Naive B cell (primary cell): ENCODE results near the gene F12. TPM values are rescaled to one million over a fixed set of nuclear protein-coding genes. Genes with fewer than 3 reads are reported as not detected.

Source experiments
- ATAC-seq, 2 donors: fragments of 150-1000 bp; cut with Tn5 transposase; 2 replicates each; pipeline ENCODE4 v1.10.0; 2021; ENCODE audit warnings: low read depth in 2 of 2, mild to moderate bottlenecking in 2 of 2, moderate library complexity in 2 of 2
- DNase-seq: peaks from one replicate; pipeline ENCODE4 v3.0.0; 2022
- H3K27ac Mint-ChIP-seq, 6 donors: one replicate each; pipeline ENCODE4 v1.8.0; 2020 to 2022; ENCODE audit warnings: mild to moderate bottlenecking in 6 of 6, mixed read lengths in 6 of 6, moderate library complexity in 5 of 6, inconsistent platforms in 2 of 6
- H3K27me3 Mint-ChIP-seq, 3 donors: one replicate each; pipeline ENCODE4 v1.8.0; 2021 to 2022; ENCODE audit warnings: mixed read lengths in 3 of 3, mild to moderate bottlenecking in 1 of 3
- H3K36me3 Mint-ChIP-seq, 2 donors: one replicate each; pipeline ENCODE4 v1.8.0; 2020 to 2022; ENCODE audit warnings: mixed read lengths in 2 of 2, inconsistent platforms in 1 of 2, mild to moderate bottlenecking in 1 of 2
- H3K4me1 Mint-ChIP-seq, 3 donors: one replicate each; pipeline ENCODE4 v1.8.0; 2020 to 2022; ENCODE audit warnings: mixed read lengths in 3 of 3, inconsistent platforms in 1 of 3, mild to moderate bottlenecking in 1 of 3, moderate library complexity in 1 of 3
- H3K4me3 Mint-ChIP-seq, 8 donors: one replicate each; pipeline ENCODE4 v1.8.0; 2020 to 2022; ENCODE audit warnings: mild to moderate bottlenecking in 8 of 8, mixed read lengths in 8 of 8, moderate library complexity in 8 of 8, inconsistent platforms in 2 of 8
- H3K9me3 Mint-ChIP-seq, 7 donors: one replicate each; pipeline ENCODE4 v1.8.0; 2020 to 2022; ENCODE audit warnings: mixed read lengths in 7 of 7, mild to moderate bottlenecking in 5 of 7, inconsistent platforms in 2 of 7, moderate library complexity in 1 of 7
- polyA plus RNA-seq, 6 donors: library from polyadenylated mRNA; unstranded; fragments of 300-500 nt; fragmentation: Illumina TruSeq; gene quantifications; one replicate each; pipeline ENCODE4 v1.2.3, GENCODE V29; 2021; ENCODE audit warnings: low read depth in 6 of 6

The F12 gene
- polyA plus RNA-seq, 6 donors from 2014 or later = 0.56 to 1.4 (median 0.57) TPM; not detected in 3

DNA sequence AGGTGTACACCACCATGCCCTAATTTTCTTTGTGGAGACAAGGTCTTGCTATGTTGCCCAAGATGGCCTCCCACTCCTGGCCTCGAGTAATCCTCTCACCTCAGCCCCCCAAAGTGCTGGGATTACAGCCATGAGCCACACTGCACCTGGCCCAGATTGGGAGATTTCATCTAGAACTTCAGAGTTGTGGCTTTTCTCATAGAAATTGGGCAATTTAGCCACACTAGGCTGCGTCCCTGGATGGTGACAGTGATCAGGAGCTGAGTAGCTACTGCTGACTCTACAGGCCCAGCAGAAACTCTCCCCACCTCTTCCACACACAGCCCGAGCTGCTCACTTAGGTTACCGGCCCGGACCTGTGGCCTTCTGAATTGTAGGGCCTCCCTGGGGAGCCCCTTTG, 16.6 kb downstream of the F12 start:
- H3K4me3 Mint-ChIP-seq = no peak overlapping the region
- H3K27me3 Mint-ChIP-seq = peaks cover 18 to 28% (median 21%) of the 10 kb centered on the region in 3 donors
- H3K27ac Mint-ChIP-seq = peak overlapping the region in 2 of 6 donors; percentile 9 to 94

DNA sequence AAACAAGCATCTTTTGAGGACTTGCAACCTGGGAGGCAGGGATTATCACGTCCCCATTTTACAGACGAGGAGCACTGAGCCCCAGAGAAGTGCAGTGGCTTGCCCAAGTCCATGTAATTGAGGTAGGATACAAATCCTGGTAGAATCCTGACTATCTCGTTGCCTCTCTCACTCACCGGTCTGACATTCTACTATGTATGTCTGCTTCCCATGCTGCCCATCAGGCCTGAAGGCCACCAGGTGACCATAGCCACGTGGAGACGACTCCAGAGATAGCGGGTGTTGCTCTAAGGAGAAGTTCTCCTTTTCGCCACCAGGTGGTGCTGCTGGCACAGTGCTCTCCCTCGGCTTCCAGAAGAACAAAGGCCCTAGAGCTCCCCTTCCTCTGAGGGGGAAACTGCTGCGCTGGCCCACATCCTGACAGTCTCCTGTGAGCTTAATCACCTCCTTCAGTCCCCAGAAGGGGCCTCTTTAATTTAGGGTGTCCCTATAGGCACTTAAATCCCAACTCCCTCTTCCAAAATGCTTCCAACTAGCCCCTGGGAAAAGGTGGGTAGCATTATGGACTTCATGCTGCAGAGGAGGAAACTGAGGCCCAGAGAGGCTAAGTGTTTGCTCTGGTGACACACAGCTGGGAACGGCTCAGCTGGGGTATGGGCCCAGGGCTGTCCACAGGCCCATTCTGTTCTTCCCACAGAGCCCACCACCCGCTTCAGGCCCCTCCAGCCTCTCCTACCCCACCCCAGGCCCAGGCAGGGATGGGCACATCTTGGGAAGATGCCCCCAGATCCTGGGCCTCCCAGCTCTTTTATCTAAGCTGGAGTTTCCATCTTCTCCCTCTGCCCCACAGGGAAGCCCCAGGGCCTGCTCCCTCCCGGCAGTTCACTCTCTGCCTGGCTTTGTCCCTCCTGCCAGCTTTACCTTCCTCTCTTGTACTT, 18.7 kb downstream of the F12 start:
- Mint-ChIP-seq H3K4me1 (peaks cover 12 to 27% (median 15%) of the 10 kb centered on the region in 3 donors), H3K36me3 (no peaks in the 10 kb centered on the region), H3K27me3 (peaks cover 9 to 21% (median 20%) of the 10 kb centered on the region in 3 donors), H3K9me3 (no peaks in the 10 kb centered on the region), H3K27ac (peak overlapping the region in 5 of 6 donors; percentile 58 to 95 (median 88)), H3K4me3 (peak overlapping the region in 1 of 8 donors; percentile 18)
- DNase-seq (peak; percentile 81), ATAC-seq (peak; percentile 89 to 92)

More for the DNA sequence above, 16.6 kb downstream of the F12 start:
- H3K36me3 Mint-ChIP-seq = no peaks in the 10 kb centered on the region
- H3K9me3 Mint-ChIP-seq = no peaks in the 10 kb centered on the region
- no peak for ATAC-seq
- peaks cover 12 to 27% (median 15%) of the 10 kb centered on the region in 3 donors for H3K4me1 Mint-ChIP-seq
- DNase-seq = no peak

DNA sequence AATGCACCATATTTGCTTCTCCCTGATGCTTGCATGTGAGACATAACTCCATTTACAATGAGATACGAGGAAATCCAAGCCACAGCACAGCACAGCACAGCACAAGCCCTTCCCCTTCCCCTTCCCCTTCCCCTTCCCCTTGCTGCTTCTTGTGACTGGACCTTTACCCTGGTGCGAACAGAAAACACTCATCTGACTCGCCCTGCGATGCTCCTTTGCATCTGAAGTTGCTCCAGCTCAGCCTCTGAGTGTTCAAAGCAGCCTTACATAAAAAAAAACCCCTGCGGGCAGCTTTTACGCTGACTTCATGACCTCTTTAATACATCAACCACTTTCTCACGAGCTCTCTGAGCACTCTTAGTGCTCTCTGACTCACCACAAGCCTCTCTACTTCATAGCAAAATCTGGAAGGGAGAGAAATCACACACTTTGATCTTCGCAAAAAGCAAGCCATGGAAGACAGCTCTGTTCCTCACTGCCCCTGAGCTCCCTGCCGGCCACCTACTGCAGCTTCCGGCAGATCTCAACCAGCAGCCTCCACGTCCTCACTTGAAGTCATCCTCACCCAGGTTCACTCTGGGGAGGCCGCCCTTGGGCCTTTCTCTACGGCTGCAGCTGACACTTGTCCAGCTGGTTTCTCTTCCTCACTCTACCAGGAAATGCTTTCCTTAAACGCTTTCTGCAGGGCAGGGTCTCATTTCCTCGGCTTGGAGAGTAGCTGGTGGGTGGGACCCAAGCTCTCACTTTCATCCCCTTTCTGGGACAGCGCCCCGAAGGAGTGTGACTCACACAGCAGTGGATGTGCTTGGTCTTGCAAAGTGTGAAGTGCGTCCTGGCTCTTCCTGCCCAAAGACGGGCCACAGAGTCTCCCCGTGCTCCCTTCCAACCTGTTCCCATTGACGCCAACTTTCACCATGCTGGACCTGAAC, 19.9 kb downstream of the F12 start:
- Mint-ChIP-seq H3K36me3 (no peaks in the 10 kb centered on the region), H3K9me3 (no peaks in the 10 kb centered on the region), H3K4me1 (peaks cover 12 to 27% (median 15%) of the 10 kb centered on the region in 3 donors), H3K4me3 (peak overlapping the region in 2 of 8 donors; percentile 72 to 75), H3K27ac (peak overlapping the region in 3 of 6 donors; percentile 78 to 95 (median 88)), H3K27me3 (peaks cover 17 to 29% (median 18%) of the 10 kb centered on the region in 3 donors)
- DNase-seq (no peak), ATAC-seq (no peak)

DNA sequence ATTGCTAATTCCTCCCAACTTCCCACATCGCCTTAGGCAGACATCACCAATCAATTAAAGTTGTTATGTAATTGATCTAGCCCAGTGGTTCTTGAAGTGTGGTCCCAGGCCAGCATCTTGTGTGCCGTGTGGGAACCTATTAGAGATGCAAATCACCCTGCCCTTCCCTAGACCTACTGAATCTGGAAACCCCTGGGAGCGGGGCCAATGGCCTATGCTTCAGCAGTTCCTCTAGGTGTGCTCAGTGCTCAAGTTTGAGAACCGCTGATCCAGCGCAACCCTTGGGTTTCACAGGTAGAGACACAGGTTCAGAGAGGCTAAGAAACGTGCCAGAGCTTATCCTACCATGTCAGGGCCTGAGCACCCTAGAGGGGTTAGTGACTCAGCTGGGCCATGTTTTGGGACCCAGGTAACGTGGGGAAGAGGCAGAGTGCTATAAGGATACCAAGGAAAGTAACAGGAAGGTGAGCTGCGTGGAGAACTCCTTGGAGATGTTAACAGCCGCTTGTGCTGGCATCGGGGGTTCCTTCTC, 20.8 kb downstream of the F12 start:
- Mint-ChIP-seq H3K4me3 (no peak overlapping the region), H3K36me3 (no peaks in the 10 kb centered on the region), H3K4me1 (peaks cover 12 to 27% (median 19%) of the 10 kb centered on the region in 3 donors), H3K27ac (peak overlapping the region in 1 of 6 donors; percentile 38), H3K9me3 (no peaks in the 10 kb centered on the region), H3K27me3 (peaks cover 17 to 35% (median 25%) of the 10 kb centered on the region in 3 donors)
- ATAC-seq = no peak
- no peak for DNase-seq

DNA sequence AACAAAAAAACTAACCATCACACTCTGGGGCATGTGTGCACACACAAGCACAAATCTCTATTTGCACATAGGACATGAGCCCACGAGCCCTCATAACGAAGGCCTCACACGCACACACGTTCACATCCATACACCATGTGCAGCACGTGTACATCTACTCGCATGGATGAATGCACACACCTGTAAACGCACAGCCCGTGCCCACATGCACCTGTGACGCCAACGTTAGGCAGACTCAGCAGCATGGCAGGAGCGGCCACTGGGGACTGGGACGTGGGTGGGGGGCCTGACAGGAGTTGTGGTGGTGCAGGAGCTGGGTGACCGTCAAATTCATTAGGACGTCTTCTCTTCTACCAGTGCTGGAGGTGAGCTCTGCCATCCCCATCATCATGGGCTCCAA, 22.0 kb downstream of the F12 start:
- no peak overlapping the region for H3K4me3 Mint-ChIP-seq
- DNase-seq (no peak), ATAC-seq (no peak)
- no peaks in the 10 kb centered on the region for H3K36me3 Mint-ChIP-seq
- peak overlapping the region in 1 of 6 donors; percentile 57 for H3K27ac Mint-ChIP-seq
- no peaks in the 10 kb centered on the region for H3K9me3 Mint-ChIP-seq
- H3K27me3 Mint-ChIP-seq = peaks cover 14 to 40% (median 32%) of the 10 kb centered on the region in 3 donors
- H3K4me1 Mint-ChIP-seq = peaks cover 8 to 23% (median 20%) of the 10 kb centered on the region in 3 donors

DNA sequence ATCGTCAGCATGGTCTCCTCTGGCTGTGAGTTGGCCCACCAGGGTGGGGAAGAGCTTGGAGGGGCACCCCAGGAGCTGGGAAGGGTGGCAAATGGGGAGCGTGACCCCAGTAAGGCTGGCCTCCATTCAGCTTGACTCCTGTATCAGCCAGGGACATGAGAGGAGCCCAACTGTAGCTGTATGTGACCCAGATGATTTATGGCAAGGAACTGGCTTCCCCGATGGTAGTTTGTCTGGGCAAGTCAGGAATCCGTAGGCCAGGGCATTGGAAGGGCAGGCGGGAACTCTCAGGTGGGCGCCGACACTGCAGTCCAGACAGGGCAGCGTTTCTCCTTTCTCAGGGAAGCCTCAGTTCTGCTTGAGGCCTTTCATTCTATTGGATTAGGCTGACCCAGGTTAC, 22.8 kb downstream of the F12 start:
- ATAC-seq (no peak), DNase-seq (no peak)
- H3K27ac Mint-ChIP-seq = no peak overlapping the region
- H3K27me3 Mint-ChIP-seq = peaks cover 15 to 43% (median 37%) of the 10 kb centered on the region in 3 donors
- H3K9me3 Mint-ChIP-seq = no peaks in the 10 kb centered on the region
- peaks cover 8 to 27% (median 23%) of the 10 kb centered on the region in 3 donors for H3K4me1 Mint-ChIP-seq
- H3K36me3 Mint-ChIP-seq = no peaks in the 10 kb centered on the region
- no peak overlapping the region for H3K4me3 Mint-ChIP-seq

DNA sequence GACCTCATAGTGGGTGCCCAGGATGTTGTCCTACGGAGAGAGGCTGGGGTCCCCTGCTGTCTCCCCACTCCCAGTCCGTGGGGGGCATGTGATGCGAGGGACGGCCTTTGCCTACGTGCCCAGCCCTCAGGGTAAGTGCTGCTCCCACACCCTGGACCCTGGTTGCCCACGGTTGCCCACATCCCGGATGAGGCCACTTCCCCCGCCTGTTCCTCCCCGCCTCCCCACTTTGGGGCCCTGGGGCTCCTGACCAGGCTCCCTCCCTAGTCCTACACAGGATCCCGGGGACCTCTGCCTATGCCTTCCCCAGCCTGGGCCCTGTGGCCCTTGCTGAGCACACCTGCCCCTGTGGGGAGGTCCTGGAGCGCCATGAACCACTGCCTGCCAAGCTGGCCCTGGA, 23.6 kb downstream of the F12 start:
- DNase-seq = no peak
- Mint-ChIP-seq H3K4me3 (no peak overlapping the region), H3K27ac (no peak overlapping the region)

DNA sequence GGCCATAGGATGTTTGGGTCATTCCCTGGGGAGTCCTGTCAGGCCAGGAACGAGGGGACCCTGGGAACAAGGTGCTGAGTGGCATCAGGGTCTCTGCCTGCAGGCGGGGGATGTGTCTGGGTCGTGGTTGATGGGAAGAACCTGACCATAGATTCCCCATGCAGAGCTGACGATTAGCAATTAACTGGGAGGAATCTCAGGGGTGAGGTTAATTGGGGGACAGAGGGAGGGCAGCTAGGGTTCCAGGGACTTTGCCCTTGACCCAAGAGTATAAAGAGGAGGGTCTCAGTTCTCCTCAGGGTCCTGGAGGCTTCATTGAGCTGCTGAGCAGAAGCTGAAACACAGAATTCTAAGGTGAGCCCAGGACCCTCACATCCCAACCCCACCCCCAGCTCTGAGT, 25.2 kb downstream of the F12 start, which contains the start of gene SLC34A1:
Gene SLC34A1, plus strand, starts transcription at position 301 of the 400 bp plus-strand sequence. CDS start 1,308 bp downstream, outside the sequence.
- Mint-ChIP-seq H3K27me3 (peaks cover 7 to 31% (median 29%) of the 10 kb centered on the region in 3 donors), H3K9me3 (no peaks in the 10 kb centered on the region), H3K36me3 (no peaks in the 10 kb centered on the region), H3K4me1 (peaks cover 3 to 13% (median 12%) of the 10 kb centered on the region in 3 donors), H3K4me3 (no peak within 1 kb of the TSS), H3K27ac (peak within 1 kb of the TSS in 1 of 6 donors; percentile 32)
- DNase-seq = no peak
- ATAC-seq = no peak

More for the DNA sequence above, 23.6 kb downstream of the F12 start:
- no peaks in the 10 kb centered on the region for H3K9me3 Mint-ChIP-seq
- no peak for ATAC-seq
- no peaks in the 10 kb centered on the region for H3K36me3 Mint-ChIP-seq
- H3K27me3 Mint-ChIP-seq = peaks cover 15 to 43% (median 36%) of the 10 kb centered on the region in 3 donors
- H3K4me1 Mint-ChIP-seq = peaks cover 4 to 27% (median 17%) of the 10 kb centered on the region in 3 donors

DNA sequence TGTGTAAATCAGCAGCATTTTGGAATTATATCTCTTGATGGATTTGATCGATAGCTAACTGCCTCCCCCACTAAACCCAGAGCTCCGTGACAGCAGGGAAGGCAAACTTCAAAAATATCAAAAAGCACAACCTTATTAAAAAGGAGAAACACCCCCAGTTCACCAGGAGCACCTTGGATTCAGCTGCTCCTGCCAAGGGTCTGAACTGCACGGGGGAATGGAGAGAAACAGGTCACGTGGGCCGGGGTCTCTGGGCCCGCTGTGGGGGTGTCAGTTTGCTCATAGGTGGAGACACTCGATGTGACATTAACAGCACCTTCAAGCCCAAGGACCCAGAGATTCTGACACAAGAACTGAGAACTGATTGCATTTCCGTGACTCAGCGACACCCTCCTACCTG, 26.2 kb downstream of the F12 start:
- Mint-ChIP-seq H3K4me1 (peaks cover 3 to 13% (median 7%) of the 10 kb centered on the region in 3 donors), H3K27ac (no peak overlapping the region), H3K36me3 (no peaks in the 10 kb centered on the region), H3K9me3 (no peaks in the 10 kb centered on the region), H3K4me3 (no peak overlapping the region), H3K27me3 (peaks cover 3 to 29% (median 24%) of the 10 kb centered on the region in 3 donors)
- DNase-seq (no peak), ATAC-seq (no peak)

DNA sequence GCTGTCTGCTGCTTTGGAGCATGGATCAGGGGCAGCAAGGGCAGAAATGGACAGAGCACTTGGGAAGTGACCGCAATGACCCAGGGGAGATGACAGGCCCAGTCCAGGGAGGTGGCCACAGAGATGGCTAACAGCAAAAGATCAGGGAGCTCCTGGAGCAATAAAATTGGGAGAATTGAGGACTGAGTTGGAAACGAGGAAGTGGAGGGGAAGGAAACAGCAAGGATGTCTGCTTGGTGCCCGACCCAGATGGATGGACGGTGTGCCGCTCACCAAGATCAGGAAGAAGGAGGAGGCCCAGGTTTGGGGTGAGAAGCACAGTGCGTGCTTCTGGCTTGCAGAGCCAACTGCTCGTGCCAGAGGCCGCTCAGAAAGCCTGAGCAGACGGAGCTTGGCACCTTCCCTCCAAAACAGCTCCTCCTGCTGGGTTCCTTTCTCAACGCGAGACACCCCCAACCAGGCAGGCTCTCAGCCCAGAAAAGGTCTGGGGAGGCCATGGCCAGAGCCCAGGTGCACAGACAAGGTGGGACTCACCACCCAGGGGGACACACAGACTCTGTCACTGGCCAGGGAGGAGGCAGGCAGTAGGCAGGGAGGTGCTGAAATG, 26.8 kb downstream of the F12 start:
- Mint-ChIP-seq H3K9me3 (no peaks in the 10 kb centered on the region), H3K27ac (peak overlapping the region in 1 of 6 donors; percentile 65)

DNA sequence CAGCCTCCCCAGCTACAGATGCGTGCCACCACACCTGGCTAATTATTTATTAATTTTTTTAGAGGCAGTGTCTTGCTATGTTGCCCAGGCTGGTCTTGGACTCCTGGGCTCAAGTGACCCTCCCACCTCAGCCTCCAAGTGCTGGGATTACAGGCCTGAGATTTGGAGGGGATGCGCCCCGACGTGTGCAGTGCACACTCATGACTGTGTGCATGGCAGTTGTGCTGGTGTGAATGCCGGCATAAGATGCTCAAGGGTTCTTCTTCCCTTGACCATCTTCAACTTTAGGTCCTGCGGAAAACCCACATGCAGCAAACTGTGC, 28.6 kb downstream of the F12 start:
- H3K27me3 Mint-ChIP-seq = peaks cover 3 to 29% (median 24%) of the 10 kb centered on the region in 3 donors
- H3K4me1 Mint-ChIP-seq = peaks cover 3 to 13% (median 7%) of the 10 kb centered on the region in 3 donors
- no peaks in the 10 kb centered on the region for H3K9me3 Mint-ChIP-seq

More for the DNA sequence above, 26.8 kb downstream of the F12 start:
- Mint-ChIP-seq H3K4me3 (no peak overlapping the region), H3K4me1 (peaks cover 3 to 13% (median 7%) of the 10 kb centered on the region in 3 donors), H3K27me3 (peaks cover 3 to 29% (median 24%) of the 10 kb centered on the region in 3 donors), H3K36me3 (no peaks in the 10 kb centered on the region)
- DNase-seq (no peak), ATAC-seq (no peak)

More for the DNA sequence above, 28.6 kb downstream of the F12 start:
- H3K4me3 Mint-ChIP-seq = peak overlapping the region in 1 of 8 donors; percentile 12
- DNase-seq (no peak), ATAC-seq (no peak)
- no peak overlapping the region for H3K27ac Mint-ChIP-seq
- no peaks in the 10 kb centered on the region for H3K36me3 Mint-ChIP-seq
